SK-N-SH (cell line): Measurements from ENCODE around the gene SURF4. TPM values are rescaled to one million over a fixed set of nuclear protein-coding genes. Genes with fewer than 3 reads are reported as not detected.

Experiments
- CTCF ChIA-PET: fragments of 300-600, 350-600 bp; formaldehyde crosslinking; extraction: SDS; loops from one replicate; lab custom pipeline; 2021; lab: Yijun Ruan, JAX
- POLR2A ChIA-PET: fragments of 350-600 bp; sonication (Branson Sonifier 250); formaldehyde crosslinking; extraction: SDS; loops from one replicate; lab custom pipeline; 2020; ENCODE audit warnings: antibody characterized with exemption, inconsistent platforms; lab: Yijun Ruan, JAX
- DNase-seq: peaks from one replicate; pipeline ENCODE4 v3.0.0; 2012
- H2AFZ ChIP-seq: fragments of 200-600 bp; sonication (generic); 2 replicates; pipeline ENCODE4 v1.8.1; 2016; ENCODE audit warnings: antibody characterized with exemption, mild to moderate bottlenecking, low read depth
- H3F3A ChIP-seq: fragments of 200-600 bp; sonication (generic); replicated peaks from 2 replicates; pipeline ENCODE3; 2016; ENCODE audit warnings: antibody characterized with exemption, mild to moderate bottlenecking; ENCODE audit not compliant: insufficient read depth
- H3K27ac ChIP-seq, 2 experiments: fragments of 200-500 bp in 1 of 2; fragments of 200-600 bp in 1 of 2; sonication (Bioruptor generic) in 1 of 2; sonication (generic), shearing (Covaris generic) in 1 of 2; 2 replicates each; pipeline versions ENCODE4 v1.5.1 to v1.6.1; 2014 to 2016; ENCODE audit warnings: low read depth in 2 of 2, inconsistent platforms in 1 of 2, low read length in 1 of 2, mild to moderate bottlenecking in 1 of 2, mixed read lengths in 1 of 2
- H3K27me3 ChIP-seq: fragments of 200-600 bp; sonication (generic), shearing (Covaris generic); 2 replicates; pipeline ENCODE4 v1.6.1; 2016; ENCODE audit warnings: mixed run types; ENCODE audit not compliant: insufficient read depth
- H3K36me3 ChIP-seq, 2 experiments: fragments of 200-500 bp in 1 of 2; fragments of 200-600 bp in 1 of 2; sonication (Bioruptor generic) in 1 of 2; sonication (generic) in 1 of 2; replicated peaks in 1 of 2; 2 replicates each; pipeline versions ENCODE3 to v1.5.1; 2014 to 2016; ENCODE audit warnings: low read length in 1 of 2, mild to moderate bottlenecking in 1 of 2; ENCODE audit not compliant: insufficient read depth in 2 of 2, control insufficient read depth in 1 of 2
- H3K4me1 ChIP-seq, 2 experiments: fragments of 200-500 bp in 1 of 2; fragments of 200-600 bp in 1 of 2; sonication (Bioruptor generic) in 1 of 2; sonication (generic), shearing (Covaris generic) in 1 of 2; 2 replicates each; pipeline versions ENCODE4 v1.5.1 to v1.6.1; 2014 to 2016; ENCODE audit warnings: low read depth in 1 of 2, low read length in 1 of 2, mixed run types in 1 of 2; ENCODE audit not compliant: insufficient read depth in 2 of 2, control insufficient read depth in 1 of 2
- H3K4me2 ChIP-seq: fragments of 200-600 bp; sonication (generic), shearing (Covaris generic); 2 replicates; pipeline ENCODE4 v1.6.1; 2017; ENCODE audit warnings: mixed run types
- H3K4me3 ChIP-seq, 2 experiments: fragments of 200-500 bp in 1 of 2; fragments of 200-600 bp in 1 of 2; sonication (Bioruptor generic) in 1 of 2; sonication (generic), shearing (Covaris generic) in 1 of 2; 2 replicates each; pipeline versions ENCODE4 v1.5.1 to v1.8.1; 2014 to 2016; ENCODE audit warnings: low read depth in 2 of 2, inconsistent platforms in 1 of 2, low read length in 1 of 2, mild to moderate bottlenecking in 1 of 2, mixed read lengths in 1 of 2, moderate library complexity in 1 of 2
- H3K79me2 ChIP-seq: fragments of 200-600 bp; sonication (generic); 2 replicates; pipeline ENCODE4 v1.8.1; 2017; ENCODE audit warnings: mild to moderate bottlenecking; ENCODE audit not compliant: insufficient read depth
- H3K9ac ChIP-seq: fragments of 200-600 bp; sonication (generic); 2 replicates; pipeline ENCODE4 v1.6.1; 2017; ENCODE audit warnings: mixed run types
- H3K9me2 ChIP-seq: fragments of 200-600 bp; sonication (generic); 2 replicates; pipeline ENCODE4 v1.6.1; 2017; ENCODE audit warnings: mixed run types
- H3K9me3 ChIP-seq: fragments of 200-600 bp; sonication (generic); 2 replicates; pipeline ENCODE4 v1.6.1; 2017; ENCODE audit warnings: mixed run types, mild to moderate bottlenecking, moderate library complexity
- H4K20me1 ChIP-seq: fragments of 200-600 bp; sonication (generic); 2 replicates; pipeline ENCODE4 v1.6.1; 2017; ENCODE audit warnings: mild to moderate bottlenecking, mixed run types; ENCODE audit not compliant: insufficient read depth
- ELF1 ChIP-seq: IDR thresholded peaks from 2 replicates; pipeline ENCODE4 v1.4.0; 2012
- EZH2phosphoT487 ChIP-seq: fragments of 200-600 bp; sonication (generic); IDR thresholded peaks from 2 replicates; pipeline ENCODE4 v1.6.1; 2017; ENCODE audit warnings: low read depth, mixed run types, mild to moderate bottlenecking, antibody characterized with exemption, moderate library complexity, borderline replicate concordance
- FOXJ3 ChIP-seq: sonication (generic); formaldehyde crosslinking; IDR thresholded peaks from 2 replicates; pipeline ENCODE4 v1.5.1; 2020; ENCODE audit warnings: mild to moderate bottlenecking, missing genetic modification reagents
- GABPA ChIP-seq: IDR thresholded peaks from 2 replicates; pipeline ENCODE4 v1.4.0; 2012; ENCODE audit warnings: low read depth, mild to moderate bottlenecking
- MAX ChIP-seq: IDR thresholded peaks from 2 replicates; pipeline ENCODE4 v1.4.0; 2012; ENCODE audit warnings: low read depth
- MEF2A ChIP-seq: IDR thresholded peaks from 2 replicates; pipeline ENCODE4 v1.4.0; 2012; ENCODE audit warnings: low read depth, borderline replicate concordance
- MXI1 ChIP-seq: IDR thresholded peaks from 2 replicates; pipeline ENCODE4 v1.6.1; 2012; ENCODE audit warnings: mild to moderate bottlenecking, low read depth, low read length, improper control_type of control experiment
- NRF1 ChIP-seq: IDR thresholded peaks from 2 replicates; pipeline ENCODE4 v1.6.1; 2012; ENCODE audit warnings: low read depth, mild to moderate bottlenecking, low read length
- PBX3 ChIP-seq: IDR thresholded peaks from 2 replicates; pipeline ENCODE4; 2012
- POLR2AphosphoS5 ChIP-seq: IDR thresholded peaks from 2 replicates; pipeline ENCODE4 v1.6.1; 2012; ENCODE audit warnings: low read depth, low read length
- RFX5 ChIP-seq: IDR thresholded peaks from 2 replicates; pipeline ENCODE4 v1.6.1; 2012; ENCODE audit warnings: mild to moderate bottlenecking, improper control_type of control experiment, low read length
- RXRA ChIP-seq: IDR thresholded peaks from 2 replicates; pipeline ENCODE4 v1.4.0; 2012; ENCODE audit warnings: low read depth, mild to moderate bottlenecking, borderline replicate concordance
- SMC3 ChIP-seq: IDR thresholded peaks from 2 replicates; pipeline ENCODE4 v1.6.1; 2012; ENCODE audit warnings: low read depth, low read length, improper control_type of control experiment
- TCF12 ChIP-seq: IDR thresholded peaks from 2 replicates; pipeline ENCODE4 v1.4.0; 2012
- TEAD4 ChIP-seq: IDR thresholded peaks from 2 replicates; pipeline ENCODE4 v1.4.0; 2012; ENCODE audit warnings: mild to moderate bottlenecking, borderline replicate concordance; ENCODE audit not compliant: insufficient read depth
- YY1 ChIP-seq: IDR thresholded peaks from 2 replicates; pipeline ENCODE4 v1.4.0; 2012; ENCODE audit warnings: low read depth, mild to moderate bottlenecking
- ZBTB33 ChIP-seq: IDR thresholded peaks from 2 replicates; pipeline ENCODE4 v1.4.0; 2012; ENCODE audit warnings: low read depth, borderline replicate concordance
- WGBS: methylation state at CpG from one replicate; pipeline ENCODE4 v1.1.6; 2017; ENCODE audit warnings: low lambda C conversion rate; 5-methylcytosine and 5-hydroxymethylcytosine counted together
- polyA plus RNA-seq, 3 experiments: library from polyadenylated mRNA; depleted of rRNA; stranded (reverse); fragments of >200 nt; gene quantifications; 2 replicates each; pipeline ENCODE4 v1.2.3, GENCODE V29; 2012
- TF ChIP-seq, protein P1 (sequence below): fragments of 150-350 bp; IDR thresholded peaks from 2 replicates; pipeline ENCODE4 v1.6.1; 2016; ENCODE audit warnings: mild to moderate bottlenecking, low read depth, low read length

SURF4 gene
- polyA plus RNA-seq, 1 of the 3 experiments (the other 2 are of a cell fraction), result 165 TPM

DNA sequence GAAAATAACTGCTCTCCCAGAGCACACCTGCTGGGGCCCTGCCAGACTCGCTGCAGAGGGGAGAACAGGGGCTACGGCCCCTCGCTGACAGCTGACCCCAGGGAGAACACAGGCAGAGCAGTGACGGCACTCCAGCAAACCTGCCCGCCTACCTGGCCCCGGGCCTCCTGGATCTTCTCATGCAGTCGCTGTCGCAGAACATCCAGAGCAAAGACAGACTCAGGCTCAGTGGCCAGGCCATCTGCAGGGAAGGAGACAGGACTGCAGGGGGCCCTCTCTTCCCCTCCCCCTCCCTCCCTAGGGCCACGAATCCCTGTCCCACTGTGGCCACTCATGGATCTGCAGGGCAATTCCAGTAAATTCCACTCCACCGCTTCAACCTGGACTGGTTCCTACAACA lies 42.3 kb downstream of the SURF4 start:
- H3F3A ChIP-seq, result peaks cover 21% of the 10 kb centered on the region
- H3K27me3 ChIP-seq, result no peaks in the 10 kb centered on the region
- H3K4me1 ChIP-seq, result peaks cover 8 to 15% of the 10 kb centered on the region in 2 experiments; a peak in 1 of 4 replicates
- H3K9ac ChIP-seq, result no peak overlapping the region
- POLR2A ChIA-PET, result interaction anchor here (0.5 to 3.8 kb wide), 2 partner anchors 14 to 21 kb away, joined by 3 to 16 read pairs; partner anchors contain the start of genes MED22 and RPL7A
- H3K27ac ChIP-seq, result no peak overlapping the region
- H3K79me2 ChIP-seq, result peaks cover 27% of the 10 kb centered on the region
- WGBS, result 100% methylated on average over 3 of the region's 10 CpGs
- no peak overlapping the region for H3K4me3 ChIP-seq
- H3K4me2 ChIP-seq, result no peak overlapping the region
- H4K20me1 ChIP-seq, result 0 out of 2 replicates have a peak, but pooled peaks cover 13% of the 10 kb centered on the region
- H3K9me3 ChIP-seq, result no peaks in the 10 kb centered on the region
- CTCF ChIA-PET, result interaction anchor here (1.4 to 4.8 kb wide), 3 partner anchors 10 to 147 kb away, joined by 4 to 33 read pairs (median 6); partner anchors contain the start of genes MED22 and RPL7A
- H3K9me2 ChIP-seq, result no peaks in the 10 kb centered on the region
- TF ChIP-seq TEAD4 (no peak), EZH2phosphoT487 (no peak), MEF2A (no peak), POLR2AphosphoS5 (no peak), SMC3 (no peak), PBX3 (no peak)
- H3K36me3 ChIP-seq, result peaks cover 38 to 46% of the 10 kb centered on the region in 2 experiments
- no peak for DNase-seq
- no peak overlapping the region for H2AFZ ChIP-seq

DNA sequence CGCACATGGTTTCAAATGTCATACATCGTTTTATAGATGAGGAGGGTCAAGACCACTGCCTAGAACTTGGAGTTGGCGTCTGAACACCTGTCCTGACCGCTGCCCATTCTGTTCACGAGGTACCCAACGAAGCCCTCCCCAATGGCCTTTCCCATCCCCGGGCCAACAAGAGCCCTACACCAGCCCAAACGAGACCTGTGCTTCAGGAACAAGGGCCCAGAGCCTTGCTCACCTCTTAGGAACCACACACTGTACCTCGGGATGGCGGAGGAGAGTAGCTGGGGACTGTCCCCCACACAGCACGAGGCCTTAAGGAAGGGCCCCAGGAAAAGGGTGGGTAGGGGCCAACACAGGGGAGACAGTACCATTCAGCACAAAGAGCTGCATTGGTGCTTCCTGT lies 42.8 kb downstream of the SURF4 start:
- H3K9me3 ChIP-seq, result no peaks in the 10 kb centered on the region
- H3K9ac ChIP-seq, result no peak overlapping the region
- H3K4me3 ChIP-seq, result no peak overlapping the region
- POLR2A ChIA-PET, result interaction anchor here (3.8 kb wide), 1 partner anchor 15 kb away, joined by 16 read pairs; the partner anchor contains the start of genes MED22 and RPL7A
- 97% methylated on average over 11 of the region's 11 CpGs for WGBS
- no peaks in the 10 kb centered on the region for H3K9me2 ChIP-seq
- peaks cover 8 to 15% of the 10 kb centered on the region in 2 experiments; a peak in 1 of 4 replicates for H3K4me1 ChIP-seq
- H3K27me3 ChIP-seq, result no peaks in the 10 kb centered on the region
- no peak overlapping the region for H3K4me2 ChIP-seq
- peaks cover 27% of the 10 kb centered on the region for H3K79me2 ChIP-seq
- H3K36me3 ChIP-seq, result peaks cover 38 to 46% of the 10 kb centered on the region in 2 experiments
- CTCF ChIA-PET, result interaction anchor here (0.6 to 4.8 kb wide), 5 partner anchors 10 to 146 kb away, joined by 3 to 33 read pairs (median 4); partner anchors contain the start of genes MED22 and RPL7A
- no peak overlapping the region for H3K27ac ChIP-seq
- no peak for DNase-seq
- 0 out of 2 replicates have a peak, but pooled peaks cover 13% of the 10 kb centered on the region for H4K20me1 ChIP-seq
- H3F3A ChIP-seq, result peaks cover 21% of the 10 kb centered on the region
- no peak overlapping the region for H2AFZ ChIP-seq
- no peak for TF ChIP-seq ELF1
- TF ChIP-seq, protein P1, sequence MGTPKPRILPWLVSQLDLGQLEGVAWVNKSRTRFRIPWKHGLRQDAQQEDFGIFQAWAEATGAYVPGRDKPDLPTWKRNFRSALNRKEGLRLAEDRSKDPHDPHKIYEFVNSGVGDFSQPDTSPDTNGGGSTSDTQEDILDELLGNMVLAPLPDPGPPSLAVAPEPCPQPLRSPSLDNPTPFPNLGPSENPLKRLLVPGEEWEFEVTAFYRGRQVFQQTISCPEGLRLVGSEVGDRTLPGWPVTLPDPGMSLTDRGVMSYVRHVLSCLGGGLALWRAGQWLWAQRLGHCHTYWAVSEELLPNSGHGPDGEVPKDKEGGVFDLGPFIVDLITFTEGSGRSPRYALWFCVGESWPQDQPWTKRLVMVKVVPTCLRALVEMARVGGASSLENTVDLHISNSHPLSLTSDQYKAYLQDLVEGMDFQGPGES, result no peak
- TF ChIP-seq SMC3, result no peak
- TF ChIP-seq TEAD4, result no peak
- TF ChIP-seq FOXJ3 (CRISPR knock-in tag), result no peak
- no peak for TF ChIP-seq PBX3
- TF ChIP-seq NRF1, result no peak
- TF ChIP-seq GABPA, result no peak
- no peak for TF ChIP-seq RXRA
- no peak for TF ChIP-seq RFX5
- no peak for TF ChIP-seq POLR2AphosphoS5
- TF ChIP-seq YY1, result no peak
- no peak for TF ChIP-seq TCF12
- no peak for TF ChIP-seq MAX
- TF ChIP-seq MEF2A, result no peak
- TF ChIP-seq MXI1, result no peak
- TF ChIP-seq ZBTB33, result no peak
